ENCODE results near the gene STK17B.

STK17B gene

GRCh38 chr2:196105951-196106350 is 65.4 kb downstream of the STK17B start:
- DNase-seq, result no peak

GRCh38 chr2:196104066-196104465 is 67.3 kb downstream of the STK17B start:
- DNase-seq, result no peak

- no peak for DNase-seq
Observed at GRCh38 chr2:196103626-196104025, 67.8 kb downstream of the STK17B start.

GRCh38 chr2:196101325-196101991 is 69.9 kb downstream of the STK17B start:
- DNase-seq, result no peak

GRCh38 chr2:196099916-196100315 is 71.5 kb downstream of the STK17B start:
- DNase-seq, result no peak

- no peak for DNase-seq
Observed at GRCh38 chr2:196097864-196098660, 73.3 kb downstream of the STK17B start.

- no peak for DNase-seq
Observed at GRCh38 chr2:196096982-196097745, 74.2 kb downstream of the STK17B start.

- DNase-seq, result no peak
Observed at GRCh38 chr2:196096264-196096663, 75.1 kb downstream of the STK17B start.

GRCh38 chr2:196089448-196089847 is 81.9 kb downstream of the STK17B start:
- DNase-seq, result peak; percentile 26

GRCh38 chr2:196088203-196088602 is 83.2 kb downstream of the STK17B start:
- no peak for DNase-seq

- no peak for DNase-seq
Observed at GRCh38 chr2:196086517-196087368, 84.6 kb downstream of the STK17B start.

GRCh38 chr2:196083601-196084000 is 87.8 kb downstream of the STK17B start:
- no peak for DNase-seq

Data from activated effector memory CD4-positive, alpha-beta T cell treated with Interleukin-2 at 50 U/mL for 16 hours (primary cell).